ENCODE results near the gene EZH2. TPM values are rescaled to one million over a fixed set of nuclear protein-coding genes. Genes with fewer than 3 reads are reported as not detected.

The EZH2 gene
- total and polyA plus RNA-seq, 11 donors, result 0.61 to 5.4 (median 1.3) TPM

- ATAC-seq, result no peak
- 77 to 97% (median 89%) methylated on average over 1 of the region's 1 CpG for WGBS, 4 donors
- Histone ChIP-seq H3K4me1 (peaks cover 0 to 10% (median 0%) of the 10 kb centered on the region in 12 donors), H3K4me3 (no peak overlapping the region), H3K27me3 (no peaks in the 10 kb centered on the region), H3K9me3 (no peaks in the 10 kb centered on the region), H3K27ac (no peak overlapping the region), H3K36me3 (peaks cover 0 to 97% (median 84%) of the 10 kb centered on the region in 9 donors)
- TF ChIP-seq POLR2A (IDR thresholded peaks at IDR 0.05) (no peak), CTCF (IDR thresholded peaks at IDR 0.05) (no peak)
- DNase-seq, result no peak
- intact Hi-C loops (cut with DNase I), result loop anchor here in 1 of 10 donors (10.0 kb wide), 1 partner anchor 70 kb away; no protein-coding TSS in a partner anchor
Measured at GRCh38 chr7:148774471-148774870, 109.6 kb downstream of the EZH2 start.

DNA sequence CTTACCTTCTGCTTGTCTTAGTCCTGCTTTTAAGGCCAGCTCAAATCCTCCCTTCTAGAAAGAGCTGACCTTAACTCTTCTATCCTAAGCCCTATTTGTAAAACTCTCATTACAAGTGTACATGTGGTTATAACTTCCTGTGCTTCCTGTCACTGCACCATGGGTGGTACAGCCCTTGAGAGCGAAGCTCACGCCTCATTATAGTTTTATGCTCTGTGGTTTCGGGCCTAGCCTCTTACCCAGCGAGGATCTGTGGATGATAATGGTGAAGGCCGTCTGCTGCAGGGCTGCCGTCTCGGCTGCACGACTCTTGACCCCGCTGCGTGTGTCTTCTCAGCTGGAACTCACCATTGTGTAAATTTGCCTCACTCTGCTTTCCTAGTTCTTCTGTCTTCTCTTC, 110.8 kb downstream of the EZH2 start:
- no peak for TF ChIP-seq POLR2A (IDR thresholded peaks at IDR 0.05)
- TF ChIP-seq CTCF (IDR thresholded peaks at IDR 0.05), result no peak
- 81 to 94% (median 92%) methylated on average over 10 of the region's 10 CpGs for WGBS, 4 donors
- no peak overlapping the region for H3K4me3 ChIP-seq
- peak in 1 of 4 donors; percentile 24 for ATAC-seq
- no peaks in the 10 kb centered on the region for H3K27me3 ChIP-seq
- H3K4me1 ChIP-seq, result peaks cover 0 to 10% (median 0%) of the 10 kb centered on the region in 12 donors
- DNase-seq, result no peak
- H3K36me3 ChIP-seq, result peaks cover 0 to 96% (median 87%) of the 10 kb centered on the region in 9 donors
- intact Hi-C loops (cut with DNase I), result loop anchor here in 1 of 10 donors (10.0 kb wide), 1 partner anchor 69 kb away; no protein-coding TSS in a partner anchor
- H3K9me3 ChIP-seq, result no peaks in the 10 kb centered on the region
- peak overlapping the region in 1 of 12 donors; percentile 49 for H3K27ac ChIP-seq

DNA sequence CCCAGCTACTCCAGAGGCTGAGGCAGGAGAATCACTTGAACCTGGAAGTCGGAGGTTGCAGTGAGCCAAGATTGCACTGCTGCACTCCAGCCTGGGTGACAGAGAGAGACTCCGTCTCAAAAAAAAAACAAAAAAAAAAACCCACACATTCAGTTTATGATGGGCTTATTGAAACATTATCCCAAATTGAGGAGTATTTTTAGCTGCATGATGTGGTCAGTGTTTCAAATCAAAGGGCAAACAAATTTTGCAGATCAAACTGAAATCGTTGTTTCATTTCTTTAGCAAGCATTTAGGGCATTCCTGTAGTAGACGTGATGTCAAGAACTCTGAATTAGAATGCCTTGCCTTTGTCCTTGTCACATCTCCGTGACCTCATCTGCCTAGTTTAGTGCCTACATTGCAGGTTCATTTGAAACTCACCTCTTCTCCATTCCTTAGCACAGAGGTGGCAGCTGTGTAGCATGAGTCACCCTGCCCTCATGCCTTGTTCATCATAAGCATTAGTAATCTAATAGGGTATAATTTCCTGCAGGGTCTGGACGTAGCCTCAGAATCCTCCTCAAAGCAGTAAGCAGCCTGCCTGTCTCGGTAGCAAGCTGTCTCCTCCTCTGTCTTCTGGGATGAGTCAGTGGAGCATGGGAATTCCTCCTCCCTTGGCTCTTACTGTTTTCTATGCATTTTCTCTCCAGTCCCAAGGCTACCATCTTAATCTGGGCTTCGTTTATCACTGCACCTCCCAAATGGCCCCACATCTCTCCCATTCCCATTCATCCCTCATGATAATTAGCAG, 111.6 kb downstream of the EZH2 start:
- H3K9me3 ChIP-seq, result no peaks in the 10 kb centered on the region
- DNase-seq, result no peak
- H3K4me3 ChIP-seq, result no peak overlapping the region
- peak overlapping the region in 1 of 12 donors; percentile 49 for H3K27ac ChIP-seq
- no peaks in the 10 kb centered on the region for H3K27me3 ChIP-seq
- ATAC-seq, result no peak
- intact Hi-C loops (cut with DNase I), result loop anchor here in 1 of 10 donors (10.0 kb wide), 1 partner anchor 68 kb away; no protein-coding TSS in a partner anchor
- H3K4me1 ChIP-seq, result peaks cover 0 to 10% (median 0%) of the 10 kb centered on the region in 12 donors
- TF ChIP-seq POLR2A (IDR thresholded peaks at IDR 0.05), result no peak
- TF ChIP-seq CTCF (IDR thresholded peaks at IDR 0.05), result no peak
- H3K36me3 ChIP-seq, result peaks cover 0 to 96% (median 90%) of the 10 kb centered on the region in 9 donors
- 89 to 91% (median 90%) methylated on average over 8 of the region's 8 CpGs for WGBS, 4 donors

- Histone ChIP-seq H3K36me3 (peaks cover 0 to 98% (median 93%) of the 10 kb centered on the region in 9 donors), H3K4me1 (peaks cover 0 to 10% (median 0%) of the 10 kb centered on the region in 12 donors), H3K9me3 (no peaks in the 10 kb centered on the region), H3K4me3 (no peak overlapping the region), H3K27me3 (no peaks in the 10 kb centered on the region), H3K27ac (no peak overlapping the region)
- DNase-seq (no peak), ATAC-seq (no peak)
- intact Hi-C loops (cut with DNase I), result loop anchor here in 1 of 10 donors (10.0 kb wide), 1 partner anchor 65 kb away; no protein-coding TSS in a partner anchor
- 91 to 93% (median 92%) methylated on average over 6 of the region's 6 CpGs for WGBS, 4 donors
- TF ChIP-seq CTCF (IDR thresholded peaks at IDR 0.05), result no peak
- no peak for TF ChIP-seq POLR2A (IDR thresholded peaks at IDR 0.05)
Measured at GRCh38 chr7:148770004-148770403, 114.1 kb downstream of the EZH2 start.

Measured in heart left ventricle (tissue), 16 donors.